Measurements from ENCODE around the gene RBM25.

DNA sequence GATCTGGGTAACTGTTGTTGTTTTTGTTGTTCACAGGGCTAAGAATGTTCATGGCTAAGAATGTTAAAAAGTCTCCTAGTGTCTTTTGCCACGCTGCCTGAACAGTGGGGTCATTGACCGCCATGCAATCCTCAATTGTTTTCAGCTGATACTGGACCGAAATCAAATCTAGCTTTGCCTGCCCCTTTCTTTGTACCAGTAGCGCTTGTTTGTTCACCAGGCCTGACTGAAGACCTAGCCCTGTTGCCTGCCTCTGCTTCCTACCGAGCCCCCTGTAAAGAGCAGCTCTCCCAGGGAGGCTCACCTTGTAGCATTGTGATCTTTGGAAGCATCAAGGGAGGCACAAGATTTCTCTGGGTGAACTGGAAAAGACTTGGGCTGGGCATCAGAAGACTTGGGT is 84.7 kb downstream of the RBM25 start:
- TF ChIP-seq, protein P1, sequence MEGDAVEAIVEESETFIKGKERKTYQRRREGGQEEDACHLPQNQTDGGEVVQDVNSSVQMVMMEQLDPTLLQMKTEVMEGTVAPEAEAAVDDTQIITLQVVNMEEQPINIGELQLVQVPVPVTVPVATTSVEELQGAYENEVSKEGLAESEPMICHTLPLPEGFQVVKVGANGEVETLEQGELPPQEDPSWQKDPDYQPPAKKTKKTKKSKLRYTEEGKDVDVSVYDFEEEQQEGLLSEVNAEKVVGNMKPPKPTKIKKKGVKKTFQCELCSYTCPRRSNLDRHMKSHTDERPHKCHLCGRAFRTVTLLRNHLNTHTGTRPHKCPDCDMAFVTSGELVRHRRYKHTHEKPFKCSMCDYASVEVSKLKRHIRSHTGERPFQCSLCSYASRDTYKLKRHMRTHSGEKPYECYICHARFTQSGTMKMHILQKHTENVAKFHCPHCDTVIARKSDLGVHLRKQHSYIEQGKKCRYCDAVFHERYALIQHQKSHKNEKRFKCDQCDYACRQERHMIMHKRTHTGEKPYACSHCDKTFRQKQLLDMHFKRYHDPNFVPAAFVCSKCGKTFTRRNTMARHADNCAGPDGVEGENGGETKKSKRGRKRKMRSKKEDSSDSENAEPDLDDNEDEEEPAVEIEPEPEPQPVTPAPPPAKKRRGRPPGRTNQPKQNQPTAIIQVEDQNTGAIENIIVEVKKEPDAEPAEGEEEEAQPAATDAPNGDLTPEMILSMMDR (IDR thresholded peaks at IDR 0.05) = no peak
- TF ChIP-seq POLR2A (IDR thresholded peaks at IDR 0.05) = no peak
